Right atrium auricular region (tissue), 2 donors: ENCODE results near the gene RHBDF2. TPM values are rescaled to one million over a fixed set of nuclear protein-coding genes. Genes with fewer than 3 reads are reported as not detected.

Source experiments
- DNase-seq: peaks from one replicate; pipeline ENCODE4 v3.0.0-alpha.2; 2019; ENCODE audit warnings: low spot score
- H3K27ac ChIP-seq, 2 donors: fragments of 200-600 bp; sonication (generic); 1 replicate in 1 of 2; 2 replicates in 1 of 2; pipeline ENCODE4 v1.5.1; 2016 to 2019
- H3K27me3 ChIP-seq, 2 donors: fragments of 200-600 bp; sonication (generic); one replicate each; pipeline versions ENCODE4 v1.5.1 to v1.6.0; 2017 to 2019
- H3K36me3 ChIP-seq: fragments of 200-600 bp; sonication (generic); one replicate; pipeline ENCODE4 v1.5.1; 2016
- H3K4me1 ChIP-seq, 2 donors: fragments of 200-600 bp; sonication (generic); one replicate each; pipeline versions ENCODE4 v1.5.1 to v1.6.0; 2017 to 2019
- H3K4me3 ChIP-seq, 2 donors: fragments of 200-600 bp; sonication (generic); 1 replicate in 1 of 2; 2 replicates in 1 of 2; pipeline ENCODE4 v1.5.1; 2017 to 2019; ENCODE audit warnings: mild to moderate bottlenecking in 1 of 2, moderate library complexity in 1 of 2
- H3K9me3 ChIP-seq, 2 donors: fragments of 200-600 bp; sonication (generic); one replicate each; pipeline ENCODE4 v1.5.1; 2019
- CTCF ChIP-seq, 2 donors: fragments of 200-600 bp; sonication (generic); IDR thresholded peaks; one replicate each; pipeline ENCODE4 v1.5.1; 2019; ENCODE audit warnings: antibody characterized with exemption in 2 of 2
- total RNA-seq, 2 donors: library from RNA; depleted of rRNA; stranded (reverse); fragments of >200 nt; gene quantifications; one replicate each; pipeline ENCODE4 v1.1.0, GENCODE V29; 2016

Gene RHBDF2
- total RNA-seq, 2 donors from 2014 or later: 13.6 to 14.8 TPM

GRCh38 chr17:76459674-76460073 is 41.5 kb downstream of the RHBDF2 start:
- no peaks in the 10 kb centered on the region for H3K27me3 ChIP-seq
- H3K4me3 ChIP-seq: no peak overlapping the region
- no peak overlapping the region for H3K27ac ChIP-seq
- no peaks in the 10 kb centered on the region for H3K4me1 ChIP-seq
- DNase-seq: no peak
- no peaks in the 10 kb centered on the region for H3K36me3 ChIP-seq
- no peaks in the 10 kb centered on the region for H3K9me3 ChIP-seq
- TF ChIP-seq CTCF (IDR thresholded peaks at IDR 0.05): no peak

- Histone ChIP-seq H3K9me3 (no peaks in the 10 kb centered on the region), H3K4me3 (no peak overlapping the region), H3K36me3 (no peaks in the 10 kb centered on the region), H3K27ac (no peak overlapping the region), H3K4me1 (no peaks in the 10 kb centered on the region), H3K27me3 (no peaks in the 10 kb centered on the region)
- no peak for DNase-seq
- TF ChIP-seq CTCF (IDR thresholded peaks at IDR 0.05): peak; percentile 31 to 70
Observed at GRCh38 chr17:76458580-76459490, 42.4 kb downstream of the RHBDF2 start.

GRCh38 chr17:76453431-76453743 is 47.8 kb downstream of the RHBDF2 start:
- Histone ChIP-seq H3K36me3 (no peaks in the 10 kb centered on the region), H3K9me3 (no peaks in the 10 kb centered on the region), H3K4me1 (peaks cover 3 to 32% of the 10 kb centered on the region in 2 donors), H3K4me3 (peak overlapping the region in 1 of 2 donors; percentile 97), H3K27me3 (no peaks in the 10 kb centered on the region), H3K27ac (peak overlapping the region in 1 of 2 donors; percentile 93)
- no peak for TF ChIP-seq CTCF (IDR thresholded peaks at IDR 0.05)
- no peak for DNase-seq

GRCh38 chr17:76452660-76453430 is 48.4 kb downstream of the RHBDF2 start, which contains the start of gene UBE2O:
TSS of gene UBE2O (minus strand) at chr17:76453152. CDS start at chr17:76453141, 11 bp downstream.
- peaks cover 3 to 36% of the 10 kb centered on the region in 2 donors for H3K4me1 ChIP-seq

GRCh38 chr17:76452127-76452659 is 49.0 kb downstream of the RHBDF2 start:
- no peak for DNase-seq
- peaks cover 3 to 42% of the 10 kb centered on the region in 2 donors for H3K4me1 ChIP-seq

More at GRCh38 chr17:76452660-76453430, 48.4 kb downstream of the RHBDF2 start, which contains the start of gene UBE2O:
- peak; percentile 79 for DNase-seq
- H3K4me3 ChIP-seq: peak within 1 kb of the TSS; percentile 79 to 97
- no peaks in the 10 kb centered on the region for H3K36me3 ChIP-seq
- H3K27me3 ChIP-seq: no peaks in the 10 kb centered on the region
- H3K9me3 ChIP-seq: no peaks in the 10 kb centered on the region
- peak within 1 kb of the TSS; percentile 93 to 94 for H3K27ac ChIP-seq
- peak; percentile 34 to 41 for TF ChIP-seq CTCF (IDR thresholded peaks at IDR 0.05)

More at GRCh38 chr17:76452127-76452659, 49.0 kb downstream of the RHBDF2 start:
- Histone ChIP-seq H3K27ac (peak overlapping the region; percentile 93 to 94), H3K9me3 (no peaks in the 10 kb centered on the region), H3K36me3 (no peaks in the 10 kb centered on the region), H3K4me3 (peak overlapping the region; percentile 79 to 97), H3K27me3 (no peaks in the 10 kb centered on the region)
- TF ChIP-seq CTCF (IDR thresholded peaks at IDR 0.05): no peak
